Measurements from ENCODE around the gene ITGA2B. TPM values are rescaled to one million over a fixed set of nuclear protein-coding genes. Genes with fewer than 3 reads are reported as not detected.

The ITGA2B gene
- total RNA-seq, 2 experiments from 2014 or later, result 0.57 to 0.63 TPM

GRCh38 chr17:44384281-44384822, 5.1 kb downstream of the ITGA2B start:
- ChIA-PET CTCF (ENCODE audit: unreplicated experiment) (no interaction called here), POLR2A (no interaction called here)
- H2AFZ ChIP-seq (ENCODE audit: low read length), result no peak overlapping the region
- no peak for TF ChIP-seq EZH2phosphoT487 (IDR thresholded peaks at IDR 0.05; ENCODE audit: borderline replicate concordance, low read depth, low read length)
- TF ChIP-seq, protein P1, sequence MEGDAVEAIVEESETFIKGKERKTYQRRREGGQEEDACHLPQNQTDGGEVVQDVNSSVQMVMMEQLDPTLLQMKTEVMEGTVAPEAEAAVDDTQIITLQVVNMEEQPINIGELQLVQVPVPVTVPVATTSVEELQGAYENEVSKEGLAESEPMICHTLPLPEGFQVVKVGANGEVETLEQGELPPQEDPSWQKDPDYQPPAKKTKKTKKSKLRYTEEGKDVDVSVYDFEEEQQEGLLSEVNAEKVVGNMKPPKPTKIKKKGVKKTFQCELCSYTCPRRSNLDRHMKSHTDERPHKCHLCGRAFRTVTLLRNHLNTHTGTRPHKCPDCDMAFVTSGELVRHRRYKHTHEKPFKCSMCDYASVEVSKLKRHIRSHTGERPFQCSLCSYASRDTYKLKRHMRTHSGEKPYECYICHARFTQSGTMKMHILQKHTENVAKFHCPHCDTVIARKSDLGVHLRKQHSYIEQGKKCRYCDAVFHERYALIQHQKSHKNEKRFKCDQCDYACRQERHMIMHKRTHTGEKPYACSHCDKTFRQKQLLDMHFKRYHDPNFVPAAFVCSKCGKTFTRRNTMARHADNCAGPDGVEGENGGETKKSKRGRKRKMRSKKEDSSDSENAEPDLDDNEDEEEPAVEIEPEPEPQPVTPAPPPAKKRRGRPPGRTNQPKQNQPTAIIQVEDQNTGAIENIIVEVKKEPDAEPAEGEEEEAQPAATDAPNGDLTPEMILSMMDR (conservative IDR thresholded peaks at IDR 0.05; ENCODE audit: low read length), result no peak
- peaks cover 7% of the 10 kb centered on the region for H3K4me1 ChIP-seq (ENCODE audit: insufficient read depth, low read length, poor library complexity, severe bottlenecking)
- no peak overlapping the region for H3K4me3 ChIP-seq (ENCODE audit: low read depth, low read length, poor library complexity, severe bottlenecking)
- no peaks in the 10 kb centered on the region for H3K9me2 ChIP-seq (ENCODE audit: insufficient read depth, low read length)
- intact Hi-C loops (cut with micrococcal nuclease; ENCODE audit: unreplicated experiment), result no loop called here
- no peak overlapping the region for H3K27ac ChIP-seq (ENCODE audit: low read depth, low read length, poor library complexity, severe bottlenecking)
- no peak for DNase-seq (ENCODE audit: low spot score)
- no peak overlapping the region for H3K4me2 ChIP-seq (ENCODE audit: low read length)
- no peaks in the 10 kb centered on the region for H3K9me3 ChIP-seq (ENCODE audit: low read length)
- no TSS peak for BruUV-seq (replicated peaks)
- H4K20me1 ChIP-seq (ENCODE audit: insufficient read depth, low read length), result no peaks in the 10 kb centered on the region
- no peaks in the 10 kb centered on the region for H3K36me3 ChIP-seq (ENCODE audit: insufficient read depth, low read length)
- H3K79me2 ChIP-seq (ENCODE audit: insufficient read depth, low read depth, low read length), result no peaks in the 10 kb centered on the region

DNA sequence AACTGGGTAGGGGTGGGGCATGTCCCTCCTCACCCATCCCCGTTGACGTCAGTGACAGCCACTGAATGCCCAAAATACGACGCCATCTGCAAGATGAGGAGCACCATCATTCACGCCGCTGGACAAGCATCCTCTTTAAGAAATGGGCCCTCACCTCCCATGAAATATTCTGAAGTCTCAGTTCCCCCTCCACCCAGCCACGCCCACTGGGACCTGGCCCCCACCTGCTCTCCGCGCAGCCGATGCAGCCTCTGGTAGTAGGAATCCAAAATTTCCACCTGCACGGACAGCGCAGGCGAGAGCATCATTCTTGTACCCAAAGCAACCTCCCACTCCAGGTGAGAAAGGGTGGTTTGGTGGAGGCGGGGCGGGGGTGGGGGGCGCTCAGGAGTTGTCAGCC, 5.6 kb downstream of the ITGA2B start:
- ChIA-PET POLR2A (no interaction called here), CTCF (ENCODE audit: unreplicated experiment) (no interaction called here)
- TF ChIP-seq EZH2phosphoT487 (IDR thresholded peaks at IDR 0.05; ENCODE audit: borderline replicate concordance, low read depth, low read length), result no peak
- TF ChIP-seq, protein P1 (conservative IDR thresholded peaks at IDR 0.05; ENCODE audit: low read length), result no peak
- no peak overlapping the region for H3K4me3 ChIP-seq (ENCODE audit: low read depth, low read length, poor library complexity, severe bottlenecking)
- no TSS peak for BruUV-seq (replicated peaks)
- H3K4me1 ChIP-seq (ENCODE audit: insufficient read depth, low read length, poor library complexity, severe bottlenecking), result peaks cover 7% of the 10 kb centered on the region
- DNase-seq (ENCODE audit: low spot score), result no peak
- H3K4me2 ChIP-seq (ENCODE audit: low read length), result no peak overlapping the region
- H3K9me3 ChIP-seq (ENCODE audit: low read length), result no peaks in the 10 kb centered on the region
- intact Hi-C loops (cut with micrococcal nuclease; ENCODE audit: unreplicated experiment), result no loop called here
- H3K36me3 ChIP-seq (ENCODE audit: insufficient read depth, low read length), result no peaks in the 10 kb centered on the region
- no peaks in the 10 kb centered on the region for H3K9me2 ChIP-seq (ENCODE audit: insufficient read depth, low read length)
- H2AFZ ChIP-seq (ENCODE audit: low read length), result no peak overlapping the region
- H3K79me2 ChIP-seq (ENCODE audit: insufficient read depth, low read depth, low read length), result no peaks in the 10 kb centered on the region
- H4K20me1 ChIP-seq (ENCODE audit: insufficient read depth, low read length), result no peaks in the 10 kb centered on the region
- no peak overlapping the region for H3K27ac ChIP-seq (ENCODE audit: low read depth, low read length, poor library complexity, severe bottlenecking)

GRCh38 chr17:44383363-44383762, 6.1 kb downstream of the ITGA2B start:
- no peak for DNase-seq (ENCODE audit: low spot score)
- BruUV-seq (replicated peaks), result no TSS peak
- TF ChIP-seq, protein P1 (conservative IDR thresholded peaks at IDR 0.05; ENCODE audit: low read length), result no peak
- no peak for TF ChIP-seq EZH2phosphoT487 (IDR thresholded peaks at IDR 0.05; ENCODE audit: borderline replicate concordance, low read depth, low read length)
- Histone ChIP-seq H3K27ac (ENCODE audit: low read depth, low read length, poor library complexity, severe bottlenecking) (no peak overlapping the region), H2AFZ (ENCODE audit: low read length) (no peak overlapping the region), H4K20me1 (ENCODE audit: insufficient read depth, low read length) (no peaks in the 10 kb centered on the region), H3K4me3 (ENCODE audit: low read depth, low read length, poor library complexity, severe bottlenecking) (no peak overlapping the region), H3K9me2 (ENCODE audit: insufficient read depth, low read length) (no peaks in the 10 kb centered on the region), H3K9me3 (ENCODE audit: low read length) (no peaks in the 10 kb centered on the region), H3K4me2 (ENCODE audit: low read length) (no peak overlapping the region), H3K4me1 (ENCODE audit: insufficient read depth, low read length, poor library complexity, severe bottlenecking) (peaks cover 7% of the 10 kb centered on the region), H3K36me3 (ENCODE audit: insufficient read depth, low read length) (no peaks in the 10 kb centered on the region), H3K79me2 (ENCODE audit: insufficient read depth, low read depth, low read length) (no peaks in the 10 kb centered on the region)
- ChIA-PET CTCF (ENCODE audit: unreplicated experiment) (no interaction called here), POLR2A (no interaction called here)
- intact Hi-C loops (cut with micrococcal nuclease; ENCODE audit: unreplicated experiment), result no loop called here
